H1 (cell line): ENCODE measurements around the gene CD44. TPM values are rescaled to one million over a fixed set of nuclear protein-coding genes. Genes with fewer than 3 reads are reported as not detected.

ENCODE experiments used
- TCF12 ChIP-seq: IDR thresholded peaks from 2 replicates; pipeline ENCODE4 v1.6.1; 2011; ENCODE audit warnings: low read depth, mild to moderate bottlenecking, low read length
- polyA plus RNA-seq, 7 experiments: library from polyadenylated mRNA; depleted of rRNA in 3 of 7; stranded (reverse) in 5 of 7; unstranded in 2 of 7; fragments of >200 nt in 5 of 7; fragments of 200-250 nt in 2 of 7; gene quantifications; 1 replicate in 5 of 7; 2 replicates in 1 of 7; 4 replicates in 1 of 7; pipeline versions ENCODE4 v1.2.1 to v1.2.3, GENCODE V29; 2011 to 2013; ENCODE audit warnings: missing spikeins in 2 of 7, mixed read lengths in 2 of 7
- total RNA-seq: library from RNA; stranded (reverse); fragmentation: NEBNext Ultra II Directional; extraction: Animal tissue kit (Norgen Biotek cat#: 25700); gene quantifications from 2 replicates; pipeline ENCODE4 v1.2.1, GENCODE V29; 2021

Gene CD44
- total and polyA plus RNA-seq, 2 of the 8 experiments (the other 6 are each of a cell fraction or from before 2014, with no cell fraction given): 11.8 to 13.7 TPM

DNA sequence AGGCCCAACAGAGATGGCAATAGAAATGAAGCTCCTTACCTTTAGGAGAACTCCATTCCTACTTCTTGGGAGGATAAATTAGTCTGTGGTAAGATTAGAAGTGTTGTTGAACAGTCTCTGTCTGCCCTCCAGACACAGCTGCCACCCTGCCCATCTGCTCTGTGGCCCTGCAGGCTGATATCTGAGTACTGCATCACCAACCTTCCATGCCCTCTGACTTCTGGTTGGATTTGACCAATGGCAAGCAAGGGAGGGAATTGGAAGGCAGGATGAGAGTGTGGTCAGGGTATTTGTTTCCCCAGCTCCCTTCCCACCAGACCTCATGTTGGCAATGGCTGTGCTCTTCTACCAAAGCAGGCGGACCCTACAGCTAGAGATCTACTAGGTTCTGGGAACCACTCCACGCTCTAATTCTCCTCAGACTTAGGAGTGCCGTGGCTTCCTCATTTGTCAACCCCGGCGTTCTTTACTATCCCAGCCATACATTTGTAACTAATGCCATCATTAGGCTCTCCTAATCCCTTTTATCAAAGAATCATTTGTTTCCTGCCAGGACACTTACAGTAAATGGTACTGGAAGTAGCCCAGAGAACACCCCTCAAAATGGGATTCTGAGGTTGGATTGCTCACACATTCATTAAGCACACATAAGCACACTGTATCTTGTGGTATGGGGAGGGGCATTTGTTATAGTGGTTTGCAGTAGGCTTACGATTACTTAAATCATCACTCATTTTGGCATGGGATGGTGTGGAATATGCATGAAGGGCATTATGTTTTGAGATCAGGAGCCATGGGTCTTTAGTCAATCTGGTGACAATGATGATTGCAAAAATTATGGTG, 35.4 kb upstream of the CD44 start (continued):
- TF ChIP-seq TCF12: no peak
